ENCODE data around the gene KCP.
"Not testable (repeated sequence)": the region's sequence is repeated elsewhere in the genome, so short reads cannot be mapped to it uniquely, and the experiment has no call there.

Gene KCP

DNA sequence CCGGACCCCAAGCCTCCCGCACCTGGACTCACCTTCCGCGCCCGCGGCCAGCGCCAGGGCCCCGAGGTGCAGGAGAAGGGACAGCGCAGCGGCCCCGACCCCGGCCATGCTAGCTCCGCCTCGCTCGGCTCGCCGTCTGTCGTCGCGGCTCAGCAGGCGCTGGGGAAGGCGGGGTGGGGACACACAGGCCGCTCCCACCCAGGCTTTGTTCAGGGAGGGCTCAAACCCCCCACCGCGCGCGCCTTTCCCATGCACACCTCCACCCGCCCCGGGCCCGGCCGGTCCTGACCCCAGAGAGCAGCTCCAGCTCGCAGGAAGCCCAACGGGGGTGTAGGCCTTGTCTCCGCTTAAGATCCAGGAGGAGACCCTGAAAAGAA is at the start of gene KCP:
Gene KCP (minus strand): TSS at position 141 of the 377 bp plus-strand sequence. CDS start 33 bp downstream, at position 108.
- Mint-ChIP-seq H3K36me3 (ENCODE audit: low read depth) (no peaks in the 10 kb centered on the region), H3K4me3 (no peak within 1 kb of the TSS), H3K4me1 (ENCODE audit: low read depth) (peaks cover 3% of the 10 kb centered on the region), H3K9me3 (no peaks in the 10 kb centered on the region), H3K27me3 (peaks cover 68% of the 10 kb centered on the region), H3K27ac (no peak within 1 kb of the TSS)
- no peak for DNase-seq

- peak overlapping the region; percentile 82 for H3K27ac Mint-ChIP-seq
- H3K27me3 Mint-ChIP-seq: no peaks in the 10 kb centered on the region
- DNase-seq: no peak
- peaks cover 85% of the 10 kb centered on the region for H3K36me3 Mint-ChIP-seq (ENCODE audit: low read depth)
- no peaks in the 10 kb centered on the region for H3K9me3 Mint-ChIP-seq
- H3K4me1 Mint-ChIP-seq (ENCODE audit: low read depth): peaks cover 44% of the 10 kb centered on the region
- no peak overlapping the region for H3K4me3 Mint-ChIP-seq
These were observed 48.8 kb upstream of the KCP start for GRCh38 chr7:128959296-128959695.

DNA sequence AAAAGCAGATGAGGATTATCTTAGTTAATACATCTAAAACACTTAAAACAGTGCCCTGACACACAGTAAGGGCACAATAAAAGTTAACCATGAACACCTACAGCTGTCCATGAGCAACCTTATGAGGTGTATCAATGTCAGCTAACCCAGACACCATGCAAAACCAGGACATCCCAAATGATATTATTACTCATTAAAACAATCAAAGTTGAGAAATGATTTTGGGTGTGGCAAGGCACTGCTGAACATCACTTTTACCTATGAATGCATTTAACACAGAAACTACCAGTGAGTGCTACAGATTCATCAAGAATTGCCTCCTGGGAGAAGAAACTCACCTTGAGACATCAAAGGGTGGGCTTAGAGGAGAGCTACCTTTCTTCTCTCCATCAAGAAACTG is 45.5 kb upstream of the KCP start:
- H3K27ac Mint-ChIP-seq: peak overlapping the region; percentile 18
- no peaks in the 10 kb centered on the region for H3K27me3 Mint-ChIP-seq
- H3K4me1 Mint-ChIP-seq (ENCODE audit: low read depth): peaks cover 17% of the 10 kb centered on the region
- peaks cover 88% of the 10 kb centered on the region for H3K36me3 Mint-ChIP-seq (ENCODE audit: low read depth)
- H3K9me3 Mint-ChIP-seq: no peaks in the 10 kb centered on the region
- DNase-seq: no peak
- H3K4me3 Mint-ChIP-seq: no peak overlapping the region

GRCh38 chr7:128954830-128955802 is 44.6 kb upstream of the KCP start:
- no peak for DNase-seq
- Mint-ChIP-seq H3K4me1 (ENCODE audit: low read depth) (peaks cover 15% of the 10 kb centered on the region), H3K27ac (peak overlapping the region; percentile 79), H3K9me3 (no peaks in the 10 kb centered on the region), H3K27me3 (no peaks in the 10 kb centered on the region), H3K4me3 (no peak overlapping the region), H3K36me3 (ENCODE audit: low read depth) (peaks cover 91% of the 10 kb centered on the region)

DNA sequence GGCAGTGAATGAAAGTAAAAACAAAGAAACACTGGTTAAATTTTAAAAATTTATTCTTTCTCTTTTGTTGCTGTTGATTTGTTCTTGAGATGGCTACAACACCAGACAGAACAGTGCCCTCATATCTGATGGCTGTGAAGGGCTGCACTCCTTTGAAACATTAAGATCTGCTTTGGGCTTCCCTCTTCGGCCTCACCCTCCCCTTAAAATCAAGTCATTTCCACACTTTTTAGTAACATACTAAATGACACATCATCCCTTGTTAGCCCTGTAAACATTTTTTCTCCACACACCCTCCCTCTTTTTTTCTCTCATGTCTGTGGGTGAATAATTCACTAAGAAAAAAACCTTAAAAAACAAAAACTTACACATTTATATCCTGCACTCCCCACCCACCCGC is 43.6 kb upstream of the KCP start:
- no peaks in the 10 kb centered on the region for H3K27me3 Mint-ChIP-seq
- peaks cover 6% of the 10 kb centered on the region for H3K4me1 Mint-ChIP-seq (ENCODE audit: low read depth)
- H3K27ac Mint-ChIP-seq: peak overlapping the region; percentile 71
- no peaks in the 10 kb centered on the region for H3K9me3 Mint-ChIP-seq
- peaks cover 84% of the 10 kb centered on the region for H3K36me3 Mint-ChIP-seq (ENCODE audit: low read depth)
- no peak overlapping the region for H3K4me3 Mint-ChIP-seq
- DNase-seq: no peak

DNA sequence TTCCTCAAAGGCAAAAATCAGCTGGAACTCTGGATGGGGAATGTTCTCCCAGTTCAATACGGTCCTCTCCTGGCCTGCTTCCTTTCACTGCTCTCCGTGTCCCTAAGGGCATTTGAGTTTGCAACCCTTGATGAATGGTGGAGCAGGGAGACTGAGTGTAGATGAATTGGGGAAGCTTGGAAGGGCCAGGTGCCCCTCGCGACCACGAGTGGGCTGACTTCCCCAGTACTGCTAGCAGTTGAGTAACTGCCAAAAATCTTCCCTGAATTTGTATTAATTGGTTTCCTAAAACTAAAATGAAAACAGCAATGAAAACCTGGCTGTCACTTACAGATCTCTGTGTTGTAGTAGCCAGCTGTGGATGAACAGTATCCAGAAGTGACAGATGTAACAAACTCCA is 40.8 kb upstream of the KCP start:
- Mint-ChIP-seq H3K4me3 (no peak overlapping the region), H3K4me1 (ENCODE audit: low read depth) (peaks cover 3% of the 10 kb centered on the region), H3K27ac (no peak overlapping the region), H3K36me3 (ENCODE audit: low read depth) (peaks cover 61% of the 10 kb centered on the region), H3K9me3 (no peaks in the 10 kb centered on the region), H3K27me3 (no peaks in the 10 kb centered on the region)
- DNase-seq: no peak

DNA sequence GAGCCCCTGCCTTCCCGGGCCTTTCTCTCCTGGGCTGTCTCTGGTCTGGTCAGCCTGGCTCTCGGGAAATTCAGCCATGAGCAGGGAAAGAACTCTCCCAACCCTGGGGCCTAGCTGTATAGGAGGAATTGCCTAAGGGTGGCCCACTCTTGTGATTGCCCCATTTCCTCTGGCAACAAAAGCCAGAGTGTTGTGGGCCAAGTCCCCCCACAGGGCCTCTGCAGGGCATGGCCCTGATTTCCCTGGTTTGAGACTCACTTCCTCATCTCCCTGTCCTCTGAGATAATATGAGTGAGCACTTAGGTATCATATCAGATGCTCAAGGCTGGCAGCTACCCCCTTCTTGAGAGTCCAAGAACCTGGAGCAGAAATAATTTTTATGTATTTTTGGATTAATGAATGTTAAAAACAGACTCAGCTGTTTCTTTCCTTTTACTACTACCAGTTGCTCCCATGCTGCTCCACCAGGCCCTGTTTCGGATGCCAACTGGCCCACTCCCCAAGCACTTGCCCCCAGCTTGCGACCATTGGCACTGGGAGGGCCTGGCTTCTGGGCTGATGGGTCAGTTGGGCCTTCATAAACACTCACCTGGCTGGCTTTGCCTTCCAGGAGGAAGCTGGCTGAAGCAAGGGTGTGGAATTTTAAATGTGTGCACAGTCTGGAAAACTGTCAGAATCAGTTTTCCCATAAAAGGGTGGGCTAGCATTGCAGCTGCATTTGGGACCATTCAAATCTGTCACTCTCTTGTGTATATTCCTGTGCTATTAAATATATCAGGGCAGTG is 38.7 kb upstream of the KCP start:
- Mint-ChIP-seq H3K27me3 (no peaks in the 10 kb centered on the region), H3K9me3 (no peaks in the 10 kb centered on the region), H3K36me3 (ENCODE audit: low read depth) (peaks cover 40% of the 10 kb centered on the region), H3K27ac (no peak overlapping the region), H3K4me1 (ENCODE audit: low read depth) (no peaks in the 10 kb centered on the region), H3K4me3 (no peak overlapping the region)
- DNase-seq: no peak

DNA sequence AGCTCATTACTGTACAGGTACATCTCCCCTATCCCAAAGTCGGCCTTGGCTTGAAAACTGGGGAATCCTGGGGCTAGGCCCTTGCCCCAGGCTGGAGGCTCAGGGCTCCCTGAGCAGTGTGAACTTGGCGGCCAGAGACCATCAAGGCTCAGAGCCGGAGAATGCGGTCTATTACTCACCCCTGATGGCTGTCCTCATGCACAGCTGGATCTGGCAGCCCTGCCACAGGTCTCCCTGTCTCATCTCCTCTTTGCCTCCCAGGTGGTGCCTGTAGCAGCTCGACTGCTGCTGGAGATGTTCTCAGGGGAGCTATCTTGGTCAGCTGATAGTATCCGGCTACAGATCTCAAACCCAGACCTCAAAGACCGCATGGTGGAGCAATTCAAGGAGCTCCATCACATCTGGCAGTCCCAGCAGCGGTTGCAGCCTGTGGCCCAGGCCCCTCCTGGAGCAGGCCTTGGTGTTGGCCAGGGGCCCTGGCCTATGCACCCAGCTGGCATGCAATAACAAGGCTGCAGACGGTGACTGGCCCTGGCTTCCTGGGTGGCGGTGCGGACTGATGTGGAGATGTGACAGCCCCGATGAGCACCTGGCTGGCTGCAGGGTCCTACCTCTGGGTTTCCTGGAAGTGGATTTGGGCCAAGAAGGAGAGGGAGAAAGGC is 37.9 kb upstream of the KCP start:
- no peaks in the 10 kb centered on the region for H3K4me1 Mint-ChIP-seq (ENCODE audit: low read depth)
- H3K9me3 Mint-ChIP-seq: no peaks in the 10 kb centered on the region
- peaks cover 33% of the 10 kb centered on the region for H3K36me3 Mint-ChIP-seq (ENCODE audit: low read depth)
- no peaks in the 10 kb centered on the region for H3K27me3 Mint-ChIP-seq
- H3K4me3 Mint-ChIP-seq: no peak overlapping the region
- no peak for DNase-seq
- no peak overlapping the region for H3K27ac Mint-ChIP-seq

- peaks cover 27% of the 10 kb centered on the region for H3K36me3 Mint-ChIP-seq (ENCODE audit: low read depth)
- H3K27ac Mint-ChIP-seq: no peak overlapping the region
- no peaks in the 10 kb centered on the region for H3K9me3 Mint-ChIP-seq
- H3K4me1 Mint-ChIP-seq (ENCODE audit: low read depth): no peaks in the 10 kb centered on the region
- no peak for DNase-seq
- no peaks in the 10 kb centered on the region for H3K27me3 Mint-ChIP-seq
- H3K4me3 Mint-ChIP-seq: no peak overlapping the region
These were observed 37.3 kb upstream of the KCP start for GRCh38 chr7:128947854-128948253.

DNA sequence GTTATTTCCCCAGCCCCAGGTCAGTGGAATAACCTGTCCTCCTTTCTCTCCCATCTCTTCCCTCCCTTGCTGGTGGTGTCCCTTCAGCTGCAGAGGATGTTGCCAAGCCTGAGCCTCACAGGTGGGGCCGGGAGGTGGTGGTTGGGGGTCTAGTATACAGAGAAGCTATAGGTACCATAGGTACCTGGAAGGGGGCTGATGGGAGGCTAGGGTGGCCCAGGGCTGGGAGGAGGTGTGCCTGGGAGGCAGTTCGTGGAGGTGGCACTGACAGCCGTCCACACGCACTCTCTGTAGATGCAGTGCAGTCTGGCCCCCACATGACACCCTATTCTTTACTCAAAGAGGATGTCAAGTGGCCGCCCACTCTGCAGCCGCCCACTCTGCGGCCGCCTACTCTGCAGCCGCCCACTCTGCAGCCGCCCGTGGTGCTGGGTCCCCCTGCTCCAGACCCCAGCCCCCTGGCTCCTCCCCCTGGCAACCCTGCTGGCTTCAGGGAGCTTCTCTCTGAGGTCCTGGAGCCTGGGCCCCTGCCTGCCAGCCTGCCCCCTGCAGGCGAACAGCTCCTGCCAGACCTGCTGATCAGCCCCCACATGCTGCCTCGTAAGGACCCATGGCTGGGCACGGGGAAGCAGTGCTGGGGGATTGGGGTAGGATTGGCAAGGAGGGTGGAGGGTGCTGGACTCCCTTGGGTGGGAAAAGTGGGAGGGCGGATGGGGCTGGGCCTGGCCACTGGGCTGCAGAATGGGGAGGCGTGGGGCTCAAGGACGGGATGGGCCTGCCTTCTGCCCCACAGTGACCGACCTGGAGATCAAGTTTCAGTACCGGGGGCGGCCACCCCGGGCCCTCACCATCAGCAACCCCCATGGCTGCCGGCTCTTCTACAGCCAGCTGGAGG is 36.7 kb upstream of the KCP start:
- Mint-ChIP-seq H3K27ac (no peak overlapping the region), H3K4me3 (no peak overlapping the region), H3K36me3 (ENCODE audit: low read depth) (peaks cover 20% of the 10 kb centered on the region), H3K27me3 (no peaks in the 10 kb centered on the region), H3K9me3 (no peaks in the 10 kb centered on the region), H3K4me1 (ENCODE audit: low read depth) (no peaks in the 10 kb centered on the region)
- no peak for DNase-seq

DNA sequence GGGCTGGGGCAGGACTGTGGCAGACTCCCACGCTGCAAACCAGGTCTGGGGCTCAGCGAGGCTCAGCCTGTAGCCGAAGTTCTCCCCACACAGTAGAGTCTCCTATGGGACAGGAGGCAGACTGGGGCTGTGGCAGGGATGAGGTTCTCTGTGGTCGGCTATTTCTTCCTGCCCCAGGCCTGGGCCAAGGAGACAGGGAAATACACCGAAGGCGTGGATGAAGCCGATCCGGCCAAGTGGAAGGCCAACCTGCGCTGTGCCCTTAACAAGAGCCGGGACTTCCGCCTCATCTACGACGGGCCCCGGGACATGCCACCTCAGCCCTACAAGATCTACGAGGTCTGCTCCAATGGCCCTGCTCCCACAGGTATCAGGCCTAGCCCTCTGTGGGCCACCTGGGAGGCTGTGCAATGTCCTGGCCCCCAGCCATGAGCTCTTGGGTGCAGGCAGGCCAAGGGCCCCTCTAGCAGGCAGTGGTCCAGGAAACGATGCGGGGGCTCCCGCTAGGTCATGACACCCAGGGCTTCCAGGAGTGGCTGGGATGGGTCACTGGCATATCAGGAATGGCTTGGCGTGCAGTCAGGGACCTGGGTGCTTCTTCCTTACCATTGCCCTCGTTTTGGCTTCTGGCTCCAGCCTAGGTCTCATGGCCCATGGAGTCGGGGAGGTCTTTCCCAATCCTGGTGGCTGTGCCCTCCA is 35.3 kb upstream of the KCP start:
- H3K27me3 Mint-ChIP-seq: peaks cover 7% of the 10 kb centered on the region
- DNase-seq: no peak
- no peaks in the 10 kb centered on the region for H3K9me3 Mint-ChIP-seq
- H3K27ac Mint-ChIP-seq: no peak overlapping the region
- H3K36me3 Mint-ChIP-seq (ENCODE audit: low read depth): peaks cover 11% of the 10 kb centered on the region
- H3K4me1 Mint-ChIP-seq (ENCODE audit: low read depth): peaks cover 7% of the 10 kb centered on the region
- H3K4me3 Mint-ChIP-seq: no peak overlapping the region

DNA sequence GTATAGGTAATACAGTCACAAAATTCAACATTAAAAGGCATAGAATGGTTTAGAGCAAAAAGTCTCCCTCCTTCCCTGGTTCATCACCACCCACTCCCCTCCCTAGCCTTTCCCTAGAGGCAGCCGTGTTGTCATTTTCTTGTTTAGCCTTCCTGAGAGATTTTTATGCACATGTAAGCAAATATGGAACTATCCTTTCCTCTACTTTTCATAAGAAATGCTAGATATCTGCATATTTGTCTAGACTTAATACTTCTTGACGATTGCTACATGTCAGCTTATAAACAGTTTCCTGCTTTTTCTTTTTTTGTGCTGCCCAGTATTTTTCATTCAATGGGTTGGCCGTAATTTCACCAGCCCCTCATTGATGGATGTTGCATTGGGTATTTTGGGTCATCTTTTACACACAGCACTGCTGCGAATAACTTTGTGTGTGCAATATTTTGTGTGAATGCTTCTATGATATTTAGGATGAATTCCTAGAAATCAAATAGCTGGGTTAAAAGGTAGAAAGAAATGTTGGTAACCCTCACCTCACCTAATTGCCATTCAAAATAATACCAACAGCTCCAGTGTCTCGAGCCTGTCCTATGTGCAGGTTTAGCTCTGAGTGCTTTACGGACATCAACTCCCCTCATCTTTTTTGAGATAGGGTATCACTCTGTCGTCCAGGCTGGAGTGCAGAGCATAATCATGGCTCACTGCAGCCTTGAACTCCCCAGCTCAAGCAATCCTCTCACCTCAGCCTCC is 34.2 kb upstream of the KCP start:
- Mint-ChIP-seq H3K27ac (no peak overlapping the region), H3K9me3 (no peaks in the 10 kb centered on the region), H3K4me1 (ENCODE audit: low read depth) (peaks cover 17% of the 10 kb centered on the region), H3K36me3 (ENCODE audit: low read depth) (peaks cover 4% of the 10 kb centered on the region), H3K4me3 (no peak overlapping the region), H3K27me3 (peaks cover 19% of the 10 kb centered on the region)
- no peak for DNase-seq

- not testable (repeated sequence) for H3K27ac Mint-ChIP-seq
These were observed 32.7 kb upstream of the KCP start for GRCh38 chr7:128943251-128943650.

More at GRCh38 chr7:128943251-128943650, 32.7 kb upstream of the KCP start:
- Mint-ChIP-seq H3K27me3 (peaks cover 28% of the 10 kb centered on the region), H3K4me1 (ENCODE audit: low read depth) (peaks cover 22% of the 10 kb centered on the region)
- not testable (repeated sequence) for DNase-seq; H3K4me3 Mint-ChIP-seq; H3K36me3 Mint-ChIP-seq (ENCODE audit: low read depth); H3K9me3 Mint-ChIP-seq

Measured in activated T-cell treated with anti-CD3 and anti-CD28 coated beads, Interleukin-2, amount 50 U/mL, for 24 hours (primary cell).